Cortex of kidney (tissue), 1 donor: Measurements from ENCODE around the gene HSPA6.
"Not testable (repeated sequence)": the region's sequence is repeated elsewhere in the genome, so short reads cannot be mapped to it uniquely, and the experiment has no call there.

ENCODE experiments used
- DNase-seq: peaks from one replicate; lab custom pipeline; 2025; lab: John Stamatoyannopoulos, UW

The HSPA6 gene

DNA sequence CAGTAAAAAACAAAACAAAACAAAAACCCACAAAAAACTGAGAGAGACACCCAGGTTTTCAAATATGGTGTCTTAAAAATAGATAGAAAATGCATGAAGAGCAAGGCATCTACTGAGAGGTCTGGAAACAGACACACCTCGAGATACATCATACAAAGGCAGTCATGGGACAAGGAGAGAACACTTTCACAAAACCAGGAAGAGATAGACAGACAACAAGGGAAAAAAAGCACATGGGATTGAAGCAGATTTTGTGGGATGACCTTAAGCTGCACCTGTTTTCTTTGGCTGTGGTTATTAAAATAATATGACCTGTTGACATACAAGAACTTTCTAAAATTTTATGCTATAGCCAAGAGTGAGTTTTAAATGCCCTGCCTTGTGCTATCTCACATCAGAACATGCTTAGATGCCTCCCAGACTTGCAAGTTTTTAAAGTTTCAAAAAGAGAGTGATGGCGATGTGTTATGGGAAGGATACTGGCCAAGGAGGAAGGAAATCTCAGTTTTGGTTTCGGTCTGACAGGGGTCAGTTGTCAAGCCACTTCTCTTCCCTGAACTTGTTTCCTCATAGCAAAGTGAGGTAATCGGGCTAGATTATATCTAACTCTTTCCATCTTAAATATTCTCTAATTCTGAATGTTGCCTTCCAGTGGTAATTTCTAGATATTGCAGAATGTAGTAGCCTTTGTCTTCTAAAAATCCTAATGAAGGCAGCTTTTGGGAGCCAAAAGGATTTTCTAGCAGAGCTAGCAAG is 36.8 kb downstream of the HSPA6 start:
- not testable (repeated sequence) for DNase-seq

DNA sequence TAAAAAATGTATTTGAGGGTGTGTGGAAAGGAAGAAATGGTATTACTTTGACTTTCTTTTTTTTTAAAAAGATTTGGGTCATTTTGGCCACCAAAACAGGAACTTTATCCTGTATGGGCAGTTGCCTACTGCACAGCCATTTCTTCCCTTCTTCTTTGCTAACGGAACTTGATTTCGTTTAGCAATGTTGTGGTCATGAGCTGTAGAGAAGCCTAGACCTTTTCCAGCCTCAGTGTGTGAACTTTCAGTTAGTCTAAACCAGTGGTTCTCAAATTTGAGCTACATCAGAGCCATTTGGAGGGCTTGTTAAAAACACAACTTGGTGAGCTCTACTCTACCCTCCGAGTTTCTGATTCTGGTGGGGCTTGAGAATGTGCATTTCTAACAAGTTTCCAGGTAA is 38.1 kb downstream of the HSPA6 start:
- DNase-seq: not testable (repeated sequence)

- not testable (repeated sequence) for DNase-seq
Measured at GRCh38 chr1:161563522-161563921, 39.2 kb downstream of the HSPA6 start.

GRCh38 chr1:161566602-161566960 is 42.2 kb downstream of the HSPA6 start:
- DNase-seq: not testable (repeated sequence)

- DNase-seq: not testable (repeated sequence)
Measured at GRCh38 chr1:161571703-161572102, 47.4 kb downstream of the HSPA6 start.
